ENCODE results near the gene MAP3K15.
"Not testable (repeated sequence)": the region's sequence is repeated elsewhere in the genome, so short reads cannot be mapped to it uniquely, and the experiment has no call there.

Gene MAP3K15

DNA sequence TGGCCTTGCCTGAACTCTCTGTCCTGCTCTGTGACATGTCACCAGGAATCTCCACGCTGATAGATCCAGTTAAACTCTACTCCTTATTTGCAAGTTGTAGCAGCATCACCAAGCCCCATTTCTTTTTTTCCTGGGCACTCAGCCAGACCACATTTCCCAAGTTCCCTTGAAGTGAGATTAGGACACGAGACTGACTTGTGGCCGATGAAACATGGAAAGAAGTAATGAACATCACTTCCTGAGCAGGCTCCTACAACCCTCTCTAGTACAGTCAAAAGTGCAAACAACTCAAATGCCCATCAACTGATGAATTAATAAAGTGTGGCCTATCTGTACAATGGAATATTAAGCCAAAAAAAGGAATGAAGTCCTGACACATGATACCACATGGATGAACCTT is 74.6 kb downstream of the MAP3K15 start:
- no peaks in the 10 kb centered on the region for H3K36me3 ChIP-seq (ENCODE audit: control insufficient read depth, insufficient read depth, low read length)
- H3K4me1 ChIP-seq (ENCODE audit: control insufficient read depth, insufficient read depth, low read length) = no peaks in the 10 kb centered on the region
- no peak overlapping the region for H3K4me3 ChIP-seq (ENCODE audit: insufficient read depth, low read depth, low read length)
- H3K27me3 ChIP-seq (ENCODE audit: control insufficient read depth, insufficient read depth, low read length, poor library complexity, severe bottlenecking) = no peaks in the 10 kb centered on the region
- H3K27ac ChIP-seq (ENCODE audit: insufficient read depth, low read depth, low read length, poor library complexity, severe bottlenecking) = no peak overlapping the region
- WGBS, 2 experiments = 81 to 93% methylated on average over 3 of the region's 3 CpGs
- no peaks in the 10 kb centered on the region for H3K9me3 ChIP-seq (ENCODE audit: control insufficient read depth, low read length)

DNA sequence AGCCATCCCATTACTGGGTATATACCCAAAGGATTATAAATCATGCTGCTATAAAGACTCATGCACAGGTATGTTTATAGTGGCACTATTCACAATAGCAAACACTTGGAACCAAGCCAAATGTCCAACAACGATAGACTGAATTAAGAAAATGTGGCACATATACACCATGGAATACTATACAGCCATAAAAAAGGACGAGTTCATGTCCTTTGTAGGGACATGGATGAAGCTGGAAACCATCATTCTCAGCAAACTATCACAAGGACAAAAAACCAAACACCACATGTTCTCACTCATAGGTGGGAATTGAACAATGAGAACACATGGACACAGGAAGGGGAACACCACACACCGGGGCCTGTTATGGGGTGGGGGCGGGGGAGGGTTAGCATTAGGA is 92.6 kb downstream of the MAP3K15 start:
- not testable (repeated sequence) for H3K4me3 ChIP-seq (ENCODE audit: insufficient read depth, low read depth, low read length); H3K4me1 ChIP-seq (ENCODE audit: control insufficient read depth, insufficient read depth, low read length); H3K36me3 ChIP-seq (ENCODE audit: control insufficient read depth, insufficient read depth, low read length); H3K9me3 ChIP-seq (ENCODE audit: control insufficient read depth, low read length); H3K27ac ChIP-seq (ENCODE audit: insufficient read depth, low read depth, low read length, poor library complexity, severe bottlenecking); H3K27me3 ChIP-seq (ENCODE audit: control insufficient read depth, insufficient read depth, low read length, poor library complexity, severe bottlenecking)
- WGBS, 2 experiments = 87 to 94% methylated on average over 3 of the region's 4 CpGs

DNA sequence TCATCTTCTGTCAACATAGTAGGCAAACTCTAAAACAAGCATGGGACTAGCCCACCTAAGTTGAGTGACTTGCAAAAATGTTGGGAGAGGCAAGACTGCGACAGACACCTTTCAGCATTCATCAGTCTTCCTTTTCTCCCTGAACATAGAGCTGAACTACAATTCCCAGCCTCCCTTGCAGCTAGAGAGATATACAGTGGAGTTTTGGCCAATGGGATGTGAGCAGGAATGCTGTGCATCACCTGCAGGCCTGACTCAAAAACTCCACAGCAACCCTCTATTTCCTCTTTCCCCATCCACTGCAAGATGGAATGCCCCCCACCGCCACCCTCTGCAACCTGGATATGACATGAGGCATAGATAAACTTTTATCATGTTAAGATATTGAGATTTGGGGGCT is 105.0 kb downstream of the MAP3K15 start:
- Histone ChIP-seq H3K27me3 (ENCODE audit: control insufficient read depth, insufficient read depth, low read length, poor library complexity, severe bottlenecking) (no peaks in the 10 kb centered on the region), H3K9me3 (ENCODE audit: control insufficient read depth, low read length) (no peaks in the 10 kb centered on the region), H3K4me1 (ENCODE audit: control insufficient read depth, insufficient read depth, low read length) (no peaks in the 10 kb centered on the region), H3K27ac (ENCODE audit: insufficient read depth, low read depth, low read length, poor library complexity, severe bottlenecking) (no peak overlapping the region), H3K36me3 (ENCODE audit: control insufficient read depth, insufficient read depth, low read length) (no peaks in the 10 kb centered on the region), H3K4me3 (ENCODE audit: insufficient read depth, low read depth, low read length) (no peak overlapping the region)
- 82 to 88% methylated on average over 1 of the region's 2 CpGs for WGBS, 2 experiments

DNA sequence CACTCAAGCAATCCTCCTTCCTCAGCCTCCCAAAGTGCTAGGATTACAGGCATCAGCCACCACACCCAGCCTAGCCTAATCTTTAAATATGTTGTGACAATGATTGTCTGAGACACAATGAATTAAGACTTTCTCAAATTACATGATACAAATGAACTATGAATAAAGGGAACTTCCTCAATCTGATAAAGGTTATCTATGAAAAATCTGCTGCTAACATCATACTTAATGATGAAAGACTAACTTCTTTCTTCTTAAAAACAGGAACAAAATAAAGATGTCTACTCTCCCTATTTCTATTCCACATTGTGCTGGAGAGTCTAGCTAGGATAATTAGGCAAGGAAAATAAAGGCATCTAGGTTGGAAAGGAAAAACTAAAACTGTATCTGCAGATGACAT is 111.6 kb downstream of the MAP3K15 start:
- no peak overlapping the region for H3K27ac ChIP-seq (ENCODE audit: insufficient read depth, low read depth, low read length, poor library complexity, severe bottlenecking)
- no peak overlapping the region for H3K4me3 ChIP-seq (ENCODE audit: insufficient read depth, low read depth, low read length)
- no peaks in the 10 kb centered on the region for H3K36me3 ChIP-seq (ENCODE audit: control insufficient read depth, insufficient read depth, low read length)
- no peaks in the 10 kb centered on the region for H3K27me3 ChIP-seq (ENCODE audit: control insufficient read depth, insufficient read depth, low read length, poor library complexity, severe bottlenecking)
- no peaks in the 10 kb centered on the region for H3K4me1 ChIP-seq (ENCODE audit: control insufficient read depth, insufficient read depth, low read length)
- H3K9me3 ChIP-seq (ENCODE audit: control insufficient read depth, low read length) = no peaks in the 10 kb centered on the region

DNA sequence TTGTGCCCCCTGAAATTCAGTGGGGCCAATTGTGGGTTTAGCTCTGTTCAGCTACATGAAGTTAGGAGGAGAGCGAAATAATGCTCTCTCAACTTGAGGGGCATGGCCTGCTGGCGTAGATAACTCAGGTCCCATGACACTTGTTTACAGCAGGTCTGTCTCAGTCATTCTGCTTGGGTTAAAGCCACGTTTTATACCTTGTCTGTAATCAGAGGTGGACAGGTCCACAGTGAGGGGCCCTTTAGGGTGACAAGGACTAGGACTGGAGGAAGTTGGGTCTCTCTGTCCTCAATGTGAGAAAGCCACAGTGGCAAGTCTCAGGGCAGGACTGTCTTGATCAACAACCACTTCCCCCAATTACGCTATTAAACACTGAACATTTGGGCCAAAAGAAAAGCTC is 122.6 kb downstream of the MAP3K15 start:
- Histone ChIP-seq H3K36me3 (ENCODE audit: control insufficient read depth, insufficient read depth, low read length) (no peaks in the 10 kb centered on the region), H3K27me3 (ENCODE audit: control insufficient read depth, insufficient read depth, low read length, poor library complexity, severe bottlenecking) (no peaks in the 10 kb centered on the region), H3K4me1 (ENCODE audit: control insufficient read depth, insufficient read depth, low read length) (no peaks in the 10 kb centered on the region), H3K4me3 (ENCODE audit: insufficient read depth, low read depth, low read length) (no peak overlapping the region), H3K27ac (ENCODE audit: insufficient read depth, low read depth, low read length, poor library complexity, severe bottlenecking) (no peak overlapping the region), H3K9me3 (ENCODE audit: control insufficient read depth, low read length) (no peaks in the 10 kb centered on the region)
- WGBS, 2 experiments = 92 to 93% methylated on average over 4 of the region's 4 CpGs

DNA sequence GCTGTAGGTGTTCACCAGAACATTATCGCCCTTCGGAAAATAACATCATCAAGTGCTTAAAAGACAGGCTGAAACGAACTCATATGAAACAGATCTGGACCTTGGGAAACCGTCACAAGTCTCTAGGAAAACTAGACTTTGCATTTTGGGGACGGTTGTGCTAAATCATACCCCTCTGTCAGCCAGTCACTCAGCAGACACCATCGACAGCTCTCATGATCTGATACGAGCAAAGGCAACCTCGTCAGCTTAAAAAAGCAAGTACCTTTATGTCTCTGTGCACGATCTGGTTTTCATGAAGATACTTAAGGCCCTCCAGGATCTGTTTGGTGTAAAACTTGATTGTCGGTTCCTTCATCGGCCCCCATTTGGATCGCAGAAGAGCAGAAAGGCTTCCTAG is 123.2 kb downstream of the MAP3K15 start:
- H3K27me3 ChIP-seq (ENCODE audit: control insufficient read depth, insufficient read depth, low read length, poor library complexity, severe bottlenecking) = no peaks in the 10 kb centered on the region
- H3K4me3 ChIP-seq (ENCODE audit: insufficient read depth, low read depth, low read length) = no peak overlapping the region
- no peaks in the 10 kb centered on the region for H3K36me3 ChIP-seq (ENCODE audit: control insufficient read depth, insufficient read depth, low read length)
- H3K4me1 ChIP-seq (ENCODE audit: control insufficient read depth, insufficient read depth, low read length) = no peaks in the 10 kb centered on the region
- 94 to 95% methylated on average over 12 of the region's 12 CpGs for WGBS, 2 experiments
- no peak overlapping the region for H3K27ac ChIP-seq (ENCODE audit: insufficient read depth, low read depth, low read length, poor library complexity, severe bottlenecking)
- H3K9me3 ChIP-seq (ENCODE audit: control insufficient read depth, low read length) = no peaks in the 10 kb centered on the region

DNA sequence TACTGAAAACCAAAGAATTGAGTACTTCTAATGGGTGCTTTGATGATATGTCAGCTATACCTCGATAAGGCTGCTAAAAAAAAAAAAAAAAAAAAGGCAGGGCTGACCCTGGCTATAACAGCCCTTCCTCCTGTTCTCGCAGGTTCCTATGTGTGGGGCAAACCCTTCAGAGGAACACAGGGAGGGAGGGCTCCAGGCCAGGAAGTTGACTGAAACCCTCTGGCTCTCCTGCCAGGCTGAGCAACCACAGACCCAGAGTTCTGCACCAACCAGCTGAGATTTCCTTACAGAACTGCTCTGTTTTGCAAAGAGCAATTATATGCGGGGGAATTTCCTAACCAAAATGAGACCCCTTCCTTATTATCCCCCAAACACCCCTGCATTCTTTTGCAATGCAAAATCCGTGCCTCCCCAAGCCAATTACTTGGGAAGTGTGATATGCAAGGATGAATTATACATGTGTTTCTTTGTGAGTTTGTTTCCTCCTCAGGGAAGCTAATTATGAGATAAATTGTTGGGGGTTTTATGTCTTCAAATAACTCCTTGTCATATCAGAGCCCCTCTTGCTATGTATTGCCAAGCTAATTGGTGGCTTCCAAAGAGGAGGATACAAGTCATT is 126.0 kb downstream of the MAP3K15 start:
- H3K9me3 ChIP-seq (ENCODE audit: control insufficient read depth, low read length) = no peaks in the 10 kb centered on the region
- no peaks in the 10 kb centered on the region for H3K36me3 ChIP-seq (ENCODE audit: control insufficient read depth, insufficient read depth, low read length)
- H3K27ac ChIP-seq (ENCODE audit: insufficient read depth, low read depth, low read length, poor library complexity, severe bottlenecking) = no peak overlapping the region
- H3K27me3 ChIP-seq (ENCODE audit: control insufficient read depth, insufficient read depth, low read length, poor library complexity, severe bottlenecking) = no peaks in the 10 kb centered on the region
- no peak overlapping the region for H3K4me3 ChIP-seq (ENCODE audit: insufficient read depth, low read depth, low read length)
- WGBS, 2 experiments = 76 to 84% methylated on average over 3 to 4 of the region's 4 CpGs
- no peaks in the 10 kb centered on the region for H3K4me1 ChIP-seq (ENCODE audit: control insufficient read depth, insufficient read depth, low read length)

DNA sequence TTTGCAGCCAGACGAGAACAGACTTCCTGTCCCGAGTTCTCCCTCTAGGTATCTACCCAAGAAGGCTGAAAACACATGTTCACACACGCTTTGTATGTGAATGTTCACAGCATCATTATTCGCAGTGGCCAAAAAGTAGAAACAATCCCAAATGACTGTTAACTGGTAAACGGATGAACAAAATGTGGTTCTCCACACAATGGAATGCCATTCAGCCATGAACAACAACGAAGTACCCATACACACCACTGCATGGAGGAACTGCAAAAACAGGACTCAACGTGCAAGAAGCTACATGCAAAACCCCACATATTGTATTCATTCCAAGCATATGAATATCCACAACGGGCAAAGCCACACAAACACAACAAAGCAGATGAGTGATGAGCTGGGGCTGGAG is 126.6 kb downstream of the MAP3K15 start:
- H3K36me3 ChIP-seq (ENCODE audit: control insufficient read depth, insufficient read depth, low read length) = no peaks in the 10 kb centered on the region
- no peaks in the 10 kb centered on the region for H3K9me3 ChIP-seq (ENCODE audit: control insufficient read depth, low read length)
- no peak overlapping the region for H3K4me3 ChIP-seq (ENCODE audit: insufficient read depth, low read depth, low read length)
- H3K27me3 ChIP-seq (ENCODE audit: control insufficient read depth, insufficient read depth, low read length, poor library complexity, severe bottlenecking) = no peaks in the 10 kb centered on the region
- 93 to 100% methylated on average over 6 to 8 of the region's 8 CpGs for WGBS, 2 experiments
- H3K4me1 ChIP-seq (ENCODE audit: control insufficient read depth, insufficient read depth, low read length) = no peaks in the 10 kb centered on the region
- no peak overlapping the region for H3K27ac ChIP-seq (ENCODE audit: insufficient read depth, low read depth, low read length, poor library complexity, severe bottlenecking)

DNA sequence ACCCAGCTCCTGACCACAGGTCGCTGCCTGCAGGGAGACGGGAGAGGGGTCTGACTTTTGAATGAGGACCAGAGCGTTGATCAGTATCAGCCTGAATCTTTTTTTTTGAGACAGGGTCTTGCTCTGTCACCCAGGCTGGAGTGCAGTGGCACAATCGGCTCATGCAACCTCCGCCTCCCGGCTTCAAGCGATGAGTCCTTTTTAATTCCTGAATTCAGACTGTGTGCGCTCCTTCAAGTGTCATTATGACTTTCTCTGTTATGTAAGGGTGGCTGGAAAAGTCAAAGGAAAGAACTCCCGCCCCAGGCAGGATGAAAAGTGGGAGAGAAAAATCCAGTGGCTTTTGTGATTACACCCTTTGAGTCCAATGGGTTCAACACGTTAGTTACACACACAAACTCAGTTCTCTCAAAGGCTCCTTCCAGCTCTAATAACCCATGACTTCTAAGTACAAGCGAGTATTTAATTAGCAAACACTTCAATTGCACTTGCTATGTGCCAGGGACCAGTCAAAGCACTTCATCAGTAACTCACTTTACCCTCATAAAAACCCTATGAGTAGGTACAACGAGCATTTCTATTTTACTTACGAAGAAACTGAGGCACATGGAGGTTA is 127.1 kb downstream of the MAP3K15 start:
- Histone ChIP-seq H3K27me3 (ENCODE audit: control insufficient read depth, insufficient read depth, low read length, poor library complexity, severe bottlenecking) (no peaks in the 10 kb centered on the region), H3K4me1 (ENCODE audit: control insufficient read depth, insufficient read depth, low read length) (no peaks in the 10 kb centered on the region), H3K27ac (ENCODE audit: insufficient read depth, low read depth, low read length, poor library complexity, severe bottlenecking) (no peak overlapping the region), H3K36me3 (ENCODE audit: control insufficient read depth, insufficient read depth, low read length) (no peaks in the 10 kb centered on the region), H3K9me3 (ENCODE audit: control insufficient read depth, low read length) (no peaks in the 10 kb centered on the region), H3K4me3 (ENCODE audit: insufficient read depth, low read depth, low read length) (no peak overlapping the region)
- 83 to 87% methylated on average over 13 of the region's 13 CpGs for WGBS, 2 experiments

DNA sequence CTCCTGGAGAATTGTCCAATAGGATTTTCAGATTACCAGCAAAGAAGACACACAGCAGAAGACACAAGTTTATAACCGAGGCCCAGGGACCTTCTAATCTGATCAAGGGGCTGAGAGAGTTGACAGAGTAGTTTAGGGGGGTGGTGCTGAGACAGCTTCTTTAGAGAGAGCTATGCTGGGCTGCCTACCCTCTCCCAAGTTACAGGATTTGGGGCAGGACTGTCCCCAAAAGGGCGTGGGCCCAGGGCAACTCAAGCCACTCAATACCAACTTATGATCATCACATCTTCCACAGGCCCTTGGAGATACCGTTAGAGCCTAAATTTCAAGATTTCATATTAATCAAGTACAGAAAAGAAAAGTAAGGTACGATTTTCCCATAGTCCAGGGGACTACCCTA is 128.6 kb downstream of the MAP3K15 start:
- no peak overlapping the region for H3K4me3 ChIP-seq (ENCODE audit: insufficient read depth, low read depth, low read length)
- WGBS, 2 experiments = 86 to 97% methylated on average over 3 to 4 of the region's 4 CpGs
- no peaks in the 10 kb centered on the region for H3K9me3 ChIP-seq (ENCODE audit: control insufficient read depth, low read length)
- no peak overlapping the region for H3K27ac ChIP-seq (ENCODE audit: insufficient read depth, low read depth, low read length, poor library complexity, severe bottlenecking)
- H3K36me3 ChIP-seq (ENCODE audit: control insufficient read depth, insufficient read depth, low read length) = no peaks in the 10 kb centered on the region
- H3K4me1 ChIP-seq (ENCODE audit: control insufficient read depth, insufficient read depth, low read length) = no peaks in the 10 kb centered on the region
- no peaks in the 10 kb centered on the region for H3K27me3 ChIP-seq (ENCODE audit: control insufficient read depth, insufficient read depth, low read length, poor library complexity, severe bottlenecking)
